Activated CD8-positive, alpha-beta memory T cell treated with anti-CD3 and anti-CD28 coated beads for 36 hours (primary cell): ENCODE results near the gene FAAH2. TPM values are rescaled to one million over a fixed set of nuclear protein-coding genes. Genes with fewer than 3 reads are reported as not detected.
"Not testable (repeated sequence)": the region's sequence is repeated elsewhere in the genome, so short reads cannot be mapped to it uniquely, and the experiment has no call there.

Experiments
- CTCF ChIA-PET: fragments of 350-600 bp; sonication (Branson Sonifier 250); formaldehyde crosslinking; loops from one replicate; lab custom pipeline; 2021; ENCODE audit warnings: antibody characterized with exemption; lab: Charles Lee
- POLR2A ChIA-PET: fragments of 350-600 bp; sonication (Branson Sonifier 250); formaldehyde crosslinking; loops from one replicate; lab custom pipeline; 2021; ENCODE audit warnings: antibody characterized with exemption; lab: Charles Lee
- total RNA-seq, 2 experiments: library from RNA; stranded (reverse); gene quantifications; one replicate each; pipeline ENCODE4 v1.2.3, GENCODE V29; 2021

FAAH2 gene
- total RNA-seq, 2 experiments from 2014 or later = 1.1 to 1.4 TPM

- ChIA-PET POLR2A (no interaction called here), CTCF (no interaction called here)
These were observed 92.8 kb downstream of the FAAH2 start for GRCh38 chrX:57379296-57379695.

- ChIA-PET POLR2A (interaction anchor here (1.1 kb wide), 1 partner anchor 95 kb away, joined by 3 read pairs; no protein-coding TSS in a partner anchor), CTCF (no interaction called here)
These were observed 93.7 kb downstream of the FAAH2 start for GRCh38 chrX:57380026-57380796.

DNA sequence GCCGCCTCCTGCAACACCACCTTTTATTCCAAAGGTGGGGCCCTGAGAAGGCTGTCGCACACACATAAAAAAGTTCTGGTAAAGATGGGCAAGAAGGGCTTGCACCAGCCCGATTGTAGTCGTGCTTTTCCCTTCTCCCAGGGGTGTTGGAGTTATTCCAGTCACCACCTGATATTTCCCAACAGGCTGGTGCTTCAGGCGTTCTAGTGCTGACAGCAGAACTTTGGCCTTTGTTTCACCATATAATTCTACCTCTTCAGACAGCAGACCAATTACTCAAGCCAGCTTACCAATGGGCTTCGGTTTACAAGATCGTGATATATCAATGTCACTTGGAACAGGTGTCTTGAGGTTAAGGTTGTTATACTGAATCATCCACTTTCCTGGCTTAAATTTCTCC lies 107.7 kb downstream of the FAAH2 start:
- POLR2A ChIA-PET = not testable (repeated sequence)

DNA sequence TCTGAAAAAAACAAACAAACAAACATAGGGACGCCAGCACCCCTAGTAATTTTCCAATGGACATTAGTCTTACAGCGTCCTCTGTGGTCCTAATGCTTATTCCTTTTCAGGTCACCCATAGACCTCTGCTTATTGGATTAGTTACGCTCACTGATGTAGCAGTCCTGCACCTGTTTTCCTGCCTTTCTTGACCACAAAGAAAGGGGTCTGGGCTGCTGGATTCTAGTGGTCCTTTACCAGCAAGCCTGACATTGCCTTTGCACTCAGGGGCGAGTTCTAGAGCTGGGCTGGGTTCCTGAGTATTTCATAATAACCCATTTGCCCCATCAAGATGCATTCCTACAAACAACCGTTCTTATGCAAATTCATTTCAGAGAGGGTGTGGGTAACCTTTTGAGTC lies 116.7 kb downstream of the FAAH2 start:
- POLR2A ChIA-PET, CTCF ChIA-PET: not testable (repeated sequence)

More for the DNA sequence above, 107.7 kb downstream of the FAAH2 start:
- CTCF ChIA-PET = not testable (repeated sequence)

GRCh38 chrX:57406149-57406548 lies 119.6 kb downstream of the FAAH2 start:
- POLR2A ChIA-PET = no interaction called here
- CTCF ChIA-PET = no interaction called here

DNA sequence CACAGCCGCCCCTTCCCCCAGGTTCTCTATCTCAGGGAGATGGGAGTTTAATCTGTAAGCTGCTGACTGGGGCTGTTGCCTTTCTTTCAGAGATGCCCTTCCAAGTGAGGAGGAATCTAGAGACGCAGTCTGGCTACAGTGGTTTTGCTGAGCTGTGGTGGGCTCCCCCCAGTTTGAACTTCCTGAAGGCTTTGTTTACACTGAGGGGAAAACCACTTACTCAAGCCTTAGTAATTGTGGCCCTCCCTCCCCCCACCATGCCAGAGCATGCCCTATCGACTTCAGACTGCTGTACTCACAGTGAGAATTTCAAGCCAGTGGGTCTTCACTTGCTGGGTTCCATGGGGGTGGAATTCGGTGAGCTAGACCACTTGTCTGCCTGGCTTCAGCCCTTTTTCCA lies 131.3 kb downstream of the FAAH2 start:
- CTCF ChIA-PET = no interaction called here
- POLR2A ChIA-PET = no interaction called here

DNA sequence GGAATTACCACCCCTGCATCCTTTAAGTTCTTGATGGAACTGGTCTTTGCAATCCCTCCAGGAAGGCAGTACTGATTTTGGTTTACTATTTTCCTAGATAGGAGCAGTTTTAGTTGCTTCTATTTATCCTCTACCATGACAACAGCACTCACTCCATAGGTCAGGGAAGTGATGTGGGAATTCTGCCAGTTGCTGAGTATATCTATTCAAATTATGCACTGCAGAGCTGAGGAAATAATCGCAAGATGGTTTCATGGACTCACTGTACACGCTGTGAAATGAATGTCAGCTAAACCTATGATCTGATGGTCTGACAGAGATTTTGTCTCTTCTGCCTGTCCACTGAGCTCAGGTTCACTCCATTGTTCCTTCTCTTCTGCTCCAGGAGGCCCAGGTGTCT lies 135.8 kb downstream of the FAAH2 start:
- POLR2A ChIA-PET = no interaction called here
- CTCF ChIA-PET = no interaction called here

DNA sequence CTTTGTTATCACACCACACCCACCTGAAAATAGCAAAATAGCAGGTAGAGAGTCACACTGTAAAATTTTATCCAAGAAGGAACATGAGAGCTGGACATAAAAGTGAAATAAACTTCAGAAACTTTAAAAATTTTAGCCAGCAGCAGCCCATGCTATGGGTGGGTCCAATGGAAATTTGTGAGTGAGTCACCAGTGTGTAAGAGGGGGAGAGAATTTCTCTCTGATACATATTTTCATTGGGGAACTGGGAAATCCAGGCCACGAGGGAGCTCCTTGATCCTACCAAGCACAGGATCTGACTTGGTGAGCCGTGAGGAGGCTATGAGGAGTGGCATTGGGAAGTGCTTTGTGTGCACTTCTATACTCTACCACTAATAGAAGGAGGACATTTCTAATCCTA lies 136.3 kb downstream of the FAAH2 start:
- ChIA-PET POLR2A (no interaction called here), CTCF (no interaction called here)

DNA sequence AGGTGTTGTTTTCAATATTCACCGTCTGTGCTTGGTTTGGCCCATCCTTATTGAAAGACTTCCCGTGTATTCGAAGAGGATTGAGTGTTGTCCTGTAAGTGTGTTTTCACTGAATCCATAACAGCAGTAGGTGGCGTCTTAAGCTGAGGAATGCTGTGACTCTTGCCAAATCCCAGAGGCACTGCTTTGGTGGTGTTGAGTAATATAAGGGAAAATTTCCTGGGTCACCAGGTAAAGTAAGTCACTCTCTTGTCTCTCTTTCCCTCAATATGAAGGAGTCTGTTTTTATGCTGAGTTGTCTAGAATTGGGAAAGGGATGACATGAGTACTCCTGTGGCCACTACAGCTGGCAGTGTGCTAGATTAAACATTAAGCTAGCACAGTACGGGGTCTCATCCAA lies 158.6 kb downstream of the FAAH2 start:
- POLR2A ChIA-PET = no interaction called here
- CTCF ChIA-PET = no interaction called here

GRCh38 chrX:57445832-57446231 lies 159.3 kb downstream of the FAAH2 start:
- CTCF ChIA-PET = no interaction called here
- POLR2A ChIA-PET = no interaction called here

DNA sequence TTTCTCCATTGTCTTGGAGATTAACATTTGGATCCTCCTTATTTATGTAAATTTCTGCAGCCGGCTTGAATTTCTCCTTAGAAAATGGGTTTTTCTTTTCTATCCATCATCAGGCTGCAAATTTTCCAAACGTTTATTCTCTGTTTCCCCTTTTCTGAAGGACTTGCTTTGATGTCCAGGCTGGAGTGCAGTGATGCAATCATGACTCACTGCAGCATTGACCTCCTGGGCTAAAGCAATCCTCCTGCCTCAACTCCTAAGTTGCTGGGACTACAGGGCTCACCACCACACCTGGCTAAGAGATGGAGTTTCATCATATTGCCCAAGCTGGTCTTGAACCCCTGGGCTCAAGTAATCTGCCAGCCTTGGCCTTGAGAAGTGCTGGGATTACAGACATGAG lies 161.3 kb downstream of the FAAH2 start:
- POLR2A ChIA-PET = no interaction called here
- CTCF ChIA-PET = no interaction called here

DNA sequence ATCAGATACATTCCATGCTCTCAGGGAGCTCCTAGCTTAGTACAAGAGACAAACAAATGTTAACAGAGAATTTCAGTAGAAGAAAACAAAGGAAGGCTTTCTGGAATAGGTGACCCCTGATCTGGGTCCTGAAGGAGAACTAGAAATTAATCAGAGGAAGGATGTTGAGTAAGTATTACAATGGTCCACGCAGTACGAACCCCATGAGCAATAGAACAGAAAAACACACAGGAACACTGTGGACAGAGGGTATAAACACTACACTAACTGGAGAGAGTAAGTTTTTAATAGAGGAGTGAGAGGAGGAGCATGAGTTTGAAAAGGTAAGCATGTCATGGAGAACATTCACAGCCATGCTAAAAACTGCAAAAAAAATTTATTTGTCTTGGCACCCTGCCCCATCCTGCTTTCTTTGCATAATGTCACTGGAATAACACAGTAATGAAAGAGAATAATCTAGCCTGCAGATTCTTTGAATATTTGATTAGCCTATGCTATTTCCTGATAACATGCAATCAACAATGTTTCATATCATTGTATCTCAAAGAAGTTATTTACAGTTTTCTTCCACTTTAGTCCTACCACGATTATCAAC lies 165.0 kb downstream of the FAAH2 start:
- POLR2A ChIA-PET = no interaction called here
- CTCF ChIA-PET = no interaction called here

DNA sequence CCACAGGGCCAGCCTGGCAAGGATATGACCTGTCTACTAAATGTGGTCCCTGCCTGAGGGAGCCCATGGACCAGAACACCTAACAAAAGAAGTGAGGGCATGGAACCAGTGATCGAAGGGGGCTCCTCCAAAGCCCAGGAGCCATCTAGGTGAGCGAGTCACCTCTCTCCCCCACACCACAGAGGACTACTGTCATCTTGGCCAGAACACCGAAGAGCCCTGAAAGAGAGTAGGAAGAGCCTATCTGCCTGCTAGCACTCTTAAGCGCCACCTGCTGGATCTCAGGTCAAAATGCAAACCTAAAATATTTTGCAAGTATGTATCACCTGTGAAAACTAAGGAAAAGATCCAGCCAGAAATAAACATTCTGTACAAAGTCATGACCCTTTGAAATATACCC lies 167.4 kb downstream of the FAAH2 start:
- ChIA-PET POLR2A (no interaction called here), CTCF (no interaction called here)

DNA sequence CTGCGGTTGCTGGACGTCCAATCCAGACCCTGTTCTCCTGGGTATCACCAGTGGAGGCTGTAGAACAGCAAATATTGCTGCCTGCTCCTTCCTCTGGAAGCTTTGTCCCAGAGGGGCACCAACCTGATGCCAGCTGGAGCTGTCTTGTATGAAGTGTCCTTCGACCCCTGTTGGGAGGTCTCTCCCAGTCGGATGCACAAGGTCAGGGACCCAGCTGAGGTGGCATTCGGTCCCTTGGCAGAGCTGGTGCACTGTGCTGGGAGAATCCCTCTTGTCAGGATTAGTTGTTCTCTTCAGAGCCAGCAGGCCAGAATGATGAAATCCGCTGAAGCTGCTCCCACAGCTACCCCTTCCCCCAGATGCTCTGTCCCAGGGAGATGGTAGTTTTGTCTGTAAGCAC lies 195.0 kb downstream of the FAAH2 start:
- CTCF ChIA-PET = no interaction called here

DNA sequence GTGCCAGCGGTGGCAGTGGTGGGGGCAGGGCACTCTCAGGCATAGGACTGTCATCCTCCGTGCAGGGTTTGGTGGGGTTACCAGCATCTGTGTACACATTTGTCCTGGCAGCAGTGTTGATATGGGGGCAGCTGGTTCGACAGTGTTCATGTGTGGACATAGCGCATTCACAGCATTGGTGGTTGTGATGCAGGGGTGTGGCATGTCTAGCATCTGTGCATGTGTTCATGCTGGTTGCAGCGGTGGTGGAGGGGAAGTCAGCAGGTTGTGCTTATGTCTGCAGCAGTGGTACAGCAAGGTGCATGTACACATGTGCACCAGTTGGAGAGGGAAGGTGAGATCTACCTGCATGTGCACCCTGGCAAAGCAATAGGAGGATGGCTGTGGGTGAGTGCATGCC lies 230.0 kb downstream of the FAAH2 start:
- POLR2A ChIA-PET = no interaction called here
- CTCF ChIA-PET = no interaction called here

More for the DNA sequence above, 195.0 kb downstream of the FAAH2 start:
- POLR2A ChIA-PET = no interaction called here

- ChIA-PET CTCF (interaction anchor here (0.7 kb wide), 1 partner anchor 18 kb away, joined by 3 read pairs; no protein-coding TSS in a partner anchor), POLR2A (no interaction called here)
These were observed 233.1 kb downstream of the FAAH2 start for GRCh38 chrX:57519578-57520118.

DNA sequence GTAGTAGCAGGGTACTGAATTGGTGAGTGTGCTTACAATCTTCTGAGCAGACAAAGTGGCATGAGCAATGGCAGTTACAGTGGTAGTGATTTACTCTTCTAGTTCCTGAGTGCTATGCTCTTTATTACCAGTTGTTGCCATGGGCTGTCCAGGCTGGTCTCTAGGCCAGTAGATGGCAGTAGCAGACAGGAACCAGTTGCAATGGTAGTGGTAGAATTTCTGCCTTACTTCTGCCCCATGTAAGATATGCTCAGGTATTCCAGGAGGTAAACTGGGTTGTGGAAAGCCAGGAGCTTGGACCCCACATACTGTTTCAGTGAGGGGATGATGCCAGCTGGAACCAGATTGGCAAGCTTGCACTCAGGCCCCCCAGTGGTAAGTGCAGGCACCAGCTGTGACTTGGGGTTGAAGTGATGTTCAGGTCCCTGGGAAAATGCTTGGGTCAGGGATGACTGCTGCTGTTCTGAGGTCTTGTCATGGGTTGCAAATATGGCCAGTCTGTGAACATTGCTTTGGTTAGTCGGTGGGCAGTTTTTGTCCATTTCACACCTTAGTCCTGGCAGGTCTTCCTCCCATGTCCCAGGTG lies 242.3 kb downstream of the FAAH2 start:
- ChIA-PET CTCF (no interaction called here), POLR2A (no interaction called here)
